HG03108 (cell line): ENCODE results near the gene CFB.

Experiments used
- ATAC-seq: cut with Tn5 transposase; IDR thresholded peaks from one replicate; pipeline ENCODE4 v1.9.1; 2021; ENCODE audit warnings: moderate library complexity; ENCODE audit not compliant: unreplicated experiment

CFB gene

GRCh38 chr6:31948306-31948705 lies 2.4 kb downstream of the CFB start:
- no peak for ATAC-seq

GRCh38 chr6:31948753-31949413 lies 3.0 kb downstream of the CFB start:
- no peak for ATAC-seq

- no peak for ATAC-seq
These were observed 4.1 kb downstream of the CFB start for GRCh38 chr6:31949926-31950548.

GRCh38 chr6:31952140-31952805 lies 6.4 kb downstream of the CFB start:
- no peak for ATAC-seq

DNA sequence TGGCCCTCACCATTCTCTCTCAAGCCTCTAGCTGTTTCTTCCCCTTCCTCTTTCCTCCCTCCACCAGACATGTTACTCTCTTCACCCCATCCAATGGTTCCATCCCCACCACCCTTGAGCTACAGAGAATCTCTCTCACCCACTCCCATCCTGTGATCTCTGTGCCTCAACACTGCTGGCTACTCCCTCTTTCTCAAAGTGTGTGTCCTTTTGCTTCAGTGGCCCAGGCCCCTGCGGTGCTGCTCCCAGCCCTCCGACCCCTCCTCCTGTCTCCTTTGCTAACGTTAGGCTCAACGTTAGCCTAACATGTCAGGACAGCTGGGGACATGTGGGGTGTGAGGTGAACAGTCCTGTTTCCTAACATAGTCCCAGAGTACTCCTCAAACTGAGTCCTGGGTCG lies 7.0 kb downstream of the CFB start:
- ATAC-seq: no peak

DNA sequence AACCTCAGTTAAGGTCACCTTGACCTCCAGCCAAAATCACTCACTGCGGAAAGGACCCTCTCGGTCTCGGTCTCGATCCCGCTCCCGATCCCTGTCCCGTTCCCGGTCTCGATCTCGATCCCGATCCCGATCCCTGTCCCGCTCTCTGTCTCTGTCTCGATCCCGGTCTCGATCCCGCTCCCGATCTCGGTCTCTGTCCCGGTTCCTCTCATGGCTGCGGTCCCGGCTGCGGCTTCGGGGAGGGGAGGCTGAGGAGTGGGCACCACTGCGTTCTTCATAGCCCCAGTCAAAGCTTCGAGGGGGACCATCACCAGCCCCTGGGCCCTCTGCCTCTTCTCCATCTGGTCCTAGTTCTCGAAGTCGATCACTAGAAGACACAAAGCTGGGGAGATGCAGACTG lies 8.6 kb downstream of the CFB start:
- ATAC-seq: no peak

- ATAC-seq: no peak
These were observed 10.9 kb downstream of the CFB start for GRCh38 chr6:31956796-31957195.

- ATAC-seq: peak; percentile 1
These were observed 12.5 kb downstream of the CFB start for GRCh38 chr6:31958412-31958740.

- ATAC-seq: peak; percentile 96
These were observed 13.1 kb downstream of the CFB start, which contains the start of the genes NELFE and SKIC2 for GRCh38 chr6:31958741-31959739. Gene NELFE (minus strand): TSS chr6:31958971. CDS start chr6:31958446, 525 bp downstream. Gene SKIC2 (plus strand): TSS chr6:31959175. CDS start chr6:31959193, 18 bp downstream.

GRCh38 chr6:31961616-31962015 lies 15.7 kb downstream of the CFB start:
- no peak for ATAC-seq

DNA sequence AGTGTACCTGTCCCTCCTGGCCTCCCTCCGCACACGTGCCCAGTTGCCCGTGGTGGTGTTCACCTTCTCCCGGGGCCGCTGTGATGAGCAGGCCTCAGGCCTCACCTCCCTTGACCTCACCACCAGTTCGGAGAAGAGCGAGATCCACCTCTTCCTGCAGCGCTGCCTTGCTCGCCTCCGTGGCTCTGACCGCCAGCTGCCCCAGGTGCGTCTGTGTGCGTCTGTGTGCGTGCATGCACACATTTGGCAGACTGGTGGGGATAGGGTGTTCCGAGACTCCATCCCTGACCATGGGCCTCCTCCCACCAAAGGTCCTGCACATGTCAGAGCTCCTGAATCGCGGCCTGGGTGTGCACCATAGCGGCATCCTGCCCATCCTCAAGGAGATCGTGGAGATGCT lies 18.0 kb downstream of the CFB start:
- ATAC-seq: no peak

DNA sequence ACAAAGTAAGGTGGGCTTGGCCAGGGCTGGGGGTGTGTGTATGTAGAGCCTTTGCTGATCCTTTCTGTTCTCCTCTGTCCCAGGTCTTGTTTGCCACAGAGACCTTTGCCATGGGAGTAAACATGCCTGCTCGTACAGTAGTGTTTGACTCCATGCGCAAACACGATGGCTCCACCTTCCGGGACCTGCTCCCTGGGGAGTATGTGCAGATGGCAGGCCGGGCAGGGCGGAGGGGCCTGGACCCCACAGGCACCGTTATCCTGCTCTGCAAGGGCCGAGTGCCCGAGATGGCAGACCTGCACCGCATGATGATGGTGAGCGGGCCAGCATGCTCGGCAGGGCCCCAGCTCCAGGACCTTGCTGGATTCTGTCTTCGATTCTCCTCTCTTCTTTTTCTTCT lies 19.8 kb downstream of the CFB start:
- no peak for ATAC-seq

DNA sequence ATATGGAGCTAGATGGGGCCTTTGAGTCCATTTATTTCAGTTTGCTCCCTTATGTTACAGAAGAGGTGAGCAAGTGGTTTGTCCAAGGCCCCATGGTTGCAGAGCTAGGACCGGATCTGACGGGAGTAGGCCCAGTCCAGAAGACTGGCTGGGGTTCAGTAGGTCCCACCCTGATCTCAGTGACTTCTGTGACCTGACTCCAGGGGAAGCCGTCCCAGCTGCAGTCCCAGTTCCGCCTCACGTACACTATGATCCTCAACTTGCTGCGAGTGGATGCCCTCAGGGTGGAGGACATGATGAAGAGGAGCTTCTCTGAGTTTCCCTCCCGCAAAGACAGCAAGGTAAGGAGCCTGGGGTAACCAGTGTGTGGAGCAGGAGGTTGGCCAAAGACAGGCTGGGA lies 20.6 kb downstream of the CFB start:
- no peak for ATAC-seq

DNA sequence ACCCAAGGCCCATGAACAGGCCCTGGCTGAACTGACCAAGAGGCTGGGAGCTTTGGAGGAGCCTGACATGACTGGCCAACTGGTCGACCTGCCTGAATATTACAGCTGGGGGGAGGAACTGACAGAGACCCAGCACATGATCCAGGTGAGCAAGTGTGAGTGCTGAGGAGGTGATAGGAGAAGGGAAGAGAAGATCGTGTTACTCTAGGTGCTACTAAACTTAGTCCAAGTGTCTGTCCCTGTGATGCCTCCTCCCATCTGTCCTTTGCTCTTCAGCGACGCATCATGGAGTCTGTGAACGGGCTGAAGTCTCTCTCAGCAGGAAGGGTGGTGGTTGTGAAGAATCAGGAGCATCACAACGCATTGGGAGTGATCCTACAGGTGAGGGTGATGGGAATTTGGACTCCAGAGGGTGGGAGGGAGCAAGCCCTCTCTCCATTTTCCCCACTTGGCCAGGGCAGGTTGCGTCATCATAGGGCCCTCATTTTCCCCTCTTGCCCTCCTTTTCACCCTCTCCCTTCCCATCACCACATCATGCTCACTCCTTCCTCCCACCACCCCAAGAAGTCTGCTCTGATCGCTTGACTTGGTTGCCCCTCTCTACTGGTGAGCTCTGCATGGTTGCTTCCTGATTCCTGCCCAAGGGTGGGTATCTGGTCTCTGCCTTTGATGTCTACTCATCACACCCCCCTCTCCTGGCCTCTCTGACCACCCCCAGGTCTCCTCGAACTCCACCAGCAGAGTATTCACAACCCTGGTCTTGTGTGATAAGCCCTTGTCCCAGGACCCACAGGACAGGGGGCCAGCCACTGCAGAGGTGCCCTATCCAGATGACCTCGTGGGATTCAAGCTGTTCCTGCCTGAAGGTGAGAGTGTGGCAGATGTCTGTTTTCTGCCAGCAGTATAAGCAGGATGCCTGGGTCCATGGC lies 21.4 kb downstream of the CFB start:
- no peak for ATAC-seq

DNA sequence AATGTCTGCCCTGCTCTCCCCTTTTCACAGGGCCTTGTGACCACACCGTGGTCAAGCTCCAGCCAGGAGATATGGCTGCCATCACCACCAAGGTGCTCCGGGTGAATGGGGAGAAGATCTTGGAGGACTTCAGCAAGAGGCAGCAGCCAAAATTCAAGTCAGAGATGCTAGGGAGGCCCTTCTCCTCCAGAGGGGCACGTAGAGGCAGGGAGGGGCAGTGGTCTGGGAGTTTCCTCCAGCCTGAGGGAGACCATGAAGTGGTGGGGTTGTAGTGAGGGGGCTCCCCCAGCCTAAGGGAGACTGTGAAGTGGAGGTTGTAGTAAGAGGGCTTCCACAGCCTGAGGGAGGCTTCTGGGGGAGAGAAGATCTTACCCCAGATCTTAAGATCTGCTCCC lies 22.0 kb downstream of the CFB start:
- no peak for ATAC-seq

DNA sequence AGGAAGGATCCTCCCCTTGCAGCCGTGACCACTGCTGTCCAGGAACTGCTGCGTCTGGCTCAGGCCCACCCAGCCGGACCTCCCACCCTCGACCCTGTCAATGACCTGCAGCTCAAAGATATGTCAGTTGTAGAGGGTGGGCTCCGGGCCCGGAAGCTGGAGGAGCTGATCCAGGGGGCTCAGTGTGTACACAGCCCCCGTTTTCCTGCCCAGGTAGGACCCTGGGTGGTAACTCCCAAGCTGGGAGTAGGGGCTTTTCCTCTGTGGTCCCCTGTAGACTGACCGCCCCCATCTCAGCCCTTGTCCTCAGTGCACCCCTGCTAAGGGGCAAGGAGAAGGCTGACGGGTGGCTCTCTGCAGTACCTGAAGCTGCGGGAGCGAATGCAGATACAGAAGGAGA lies 22.4 kb downstream of the CFB start:
- no peak for ATAC-seq

- no peak for ATAC-seq
These were observed 23.2 kb downstream of the CFB start for GRCh38 chr6:31968791-31969711.

GRCh38 chr6:31969712-31970603 lies 24.1 kb downstream of the CFB start:
- ATAC-seq: no peak
